ENCODE measurements around the gene CHST11.

The CHST11 gene

GRCh38 chr12:104723895-104724294, 267.1 kb downstream of the CHST11 start:
- FAIRE-seq = no peak
- DNase-seq (ENCODE audit: insufficient read length, low spot score) = no peak
- TF ChIP-seq TAF1 (IDR thresholded peaks at IDR 0.05; ENCODE audit: low read depth, low read length) (no peak), PAX5 (IDR thresholded peaks at IDR 0.05; ENCODE audit: insufficient read depth, low read length, severe bottlenecking) (no peak), POLR2AphosphoS5 (IDR thresholded peaks at IDR 0.05; ENCODE audit: low read depth, low read length) (no peak), POU2F2 (IDR thresholded peaks at IDR 0.05; ENCODE audit: low read depth, low read length) (no peak), POLR2A (IDR thresholded peaks at IDR 0.05; ENCODE audit: low read depth, low read length) (no peak), SPI1 (IDR thresholded peaks at IDR 0.05; ENCODE audit: low read depth, low read length) (no peak)

DNA sequence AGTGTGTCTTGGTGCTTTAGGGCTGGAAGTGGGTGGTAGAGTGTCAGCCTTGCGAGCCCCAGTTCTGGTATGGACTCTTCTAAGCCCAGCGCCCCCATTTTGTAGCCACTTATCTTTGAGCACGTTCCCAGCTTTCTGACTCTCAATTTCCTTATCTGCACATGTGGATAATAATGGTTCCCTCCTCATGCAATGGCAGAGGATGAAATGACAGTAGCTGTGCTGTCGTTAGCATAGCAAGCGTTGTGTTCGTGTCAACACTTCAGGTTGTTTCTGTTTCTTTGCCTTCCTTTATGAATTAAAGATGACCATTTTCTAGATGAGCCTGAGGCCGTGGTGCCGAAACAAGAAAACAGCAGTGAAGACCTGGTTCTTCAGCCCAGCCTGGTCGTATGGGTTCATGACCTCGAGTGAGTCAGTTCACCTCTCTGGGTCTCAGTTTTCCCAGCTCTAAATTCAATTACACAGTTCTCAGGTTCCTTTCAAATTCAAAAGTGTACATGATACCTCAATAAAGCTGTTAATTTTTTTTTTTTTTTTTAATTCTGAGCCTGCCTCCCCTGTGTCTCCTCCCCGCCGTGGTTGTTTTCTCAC, 268.3 kb downstream of the CHST11 start:
- DNase-seq (ENCODE audit: insufficient read length, low spot score) (no peak), FAIRE-seq (no peak)
- no peak for TF ChIP-seq POLR2A (IDR thresholded peaks at IDR 0.05; ENCODE audit: low read depth, low read length)
- no peak for TF ChIP-seq TAF1 (IDR thresholded peaks at IDR 0.05; ENCODE audit: low read depth, low read length)
- no peak for TF ChIP-seq POLR2AphosphoS5 (IDR thresholded peaks at IDR 0.05; ENCODE audit: low read depth, low read length)
- no peak for TF ChIP-seq POU2F2 (IDR thresholded peaks at IDR 0.05; ENCODE audit: low read depth, low read length)
- TF ChIP-seq PAX5 (IDR thresholded peaks at IDR 0.05; ENCODE audit: insufficient read depth, low read length, severe bottlenecking) = no peak
- TF ChIP-seq SPI1 (IDR thresholded peaks at IDR 0.05; ENCODE audit: low read depth, low read length) = no peak

DNA sequence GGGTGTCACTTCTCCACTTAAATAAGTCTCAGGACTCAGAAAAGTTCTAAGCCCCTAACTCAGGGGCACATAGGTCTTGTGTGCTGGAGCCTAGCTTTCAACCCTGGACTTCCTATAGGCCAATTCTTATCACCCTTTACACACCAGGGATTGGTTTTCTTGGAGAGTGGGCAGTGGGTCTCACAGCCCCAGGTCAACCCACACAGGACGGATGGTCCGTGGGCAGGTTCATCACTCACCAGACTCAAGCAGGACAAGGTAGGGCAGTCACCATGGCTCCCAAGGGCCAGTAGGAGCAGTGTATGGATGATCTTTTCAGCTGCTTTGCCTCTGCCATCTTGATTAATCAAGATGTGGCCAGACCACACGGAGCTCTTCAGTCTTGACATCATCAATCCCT, 268.9 kb downstream of the CHST11 start:
- TF ChIP-seq POLR2A (IDR thresholded peaks at IDR 0.05; ENCODE audit: low read depth, low read length) (no peak), PAX5 (IDR thresholded peaks at IDR 0.05; ENCODE audit: insufficient read depth, low read length, severe bottlenecking) (no peak), TAF1 (IDR thresholded peaks at IDR 0.05; ENCODE audit: low read depth, low read length) (no peak)
- FAIRE-seq (no peak), DNase-seq (ENCODE audit: insufficient read length, low spot score) (no peak)

- TF ChIP-seq PAX5 (IDR thresholded peaks at IDR 0.05; ENCODE audit: insufficient read depth, low read length, severe bottlenecking) (no peak), TAF1 (IDR thresholded peaks at IDR 0.05; ENCODE audit: low read depth, low read length) (no peak), POLR2AphosphoS5 (IDR thresholded peaks at IDR 0.05; ENCODE audit: low read depth, low read length) (no peak), POLR2A (IDR thresholded peaks at IDR 0.05; ENCODE audit: low read depth, low read length) (no peak), POU2F2 (IDR thresholded peaks at IDR 0.05; ENCODE audit: low read depth, low read length) (no peak), SPI1 (IDR thresholded peaks at IDR 0.05; ENCODE audit: low read depth, low read length) (no peak)
- FAIRE-seq (no peak), DNase-seq (ENCODE audit: insufficient read length, low spot score) (no peak)
These were observed 271.1 kb downstream of the CHST11 start for GRCh38 chr12:104727726-104728465.

- FAIRE-seq (no peak), DNase-seq (ENCODE audit: insufficient read length, low spot score) (no peak)
- TF ChIP-seq POLR2AphosphoS5 (IDR thresholded peaks at IDR 0.05; ENCODE audit: low read depth, low read length) = no peak
- TF ChIP-seq POU2F2 (IDR thresholded peaks at IDR 0.05; ENCODE audit: low read depth, low read length) = no peak
- TF ChIP-seq TAF1 (IDR thresholded peaks at IDR 0.05; ENCODE audit: low read depth, low read length) = no peak
- no peak for TF ChIP-seq SPI1 (IDR thresholded peaks at IDR 0.05; ENCODE audit: low read depth, low read length)
- no peak for TF ChIP-seq POLR2A (IDR thresholded peaks at IDR 0.05; ENCODE audit: low read depth, low read length)
- TF ChIP-seq PAX5 (IDR thresholded peaks at IDR 0.05; ENCODE audit: insufficient read depth, low read length, severe bottlenecking) = no peak
These were observed 272.3 kb downstream of the CHST11 start for GRCh38 chr12:104729091-104729490.

DNA sequence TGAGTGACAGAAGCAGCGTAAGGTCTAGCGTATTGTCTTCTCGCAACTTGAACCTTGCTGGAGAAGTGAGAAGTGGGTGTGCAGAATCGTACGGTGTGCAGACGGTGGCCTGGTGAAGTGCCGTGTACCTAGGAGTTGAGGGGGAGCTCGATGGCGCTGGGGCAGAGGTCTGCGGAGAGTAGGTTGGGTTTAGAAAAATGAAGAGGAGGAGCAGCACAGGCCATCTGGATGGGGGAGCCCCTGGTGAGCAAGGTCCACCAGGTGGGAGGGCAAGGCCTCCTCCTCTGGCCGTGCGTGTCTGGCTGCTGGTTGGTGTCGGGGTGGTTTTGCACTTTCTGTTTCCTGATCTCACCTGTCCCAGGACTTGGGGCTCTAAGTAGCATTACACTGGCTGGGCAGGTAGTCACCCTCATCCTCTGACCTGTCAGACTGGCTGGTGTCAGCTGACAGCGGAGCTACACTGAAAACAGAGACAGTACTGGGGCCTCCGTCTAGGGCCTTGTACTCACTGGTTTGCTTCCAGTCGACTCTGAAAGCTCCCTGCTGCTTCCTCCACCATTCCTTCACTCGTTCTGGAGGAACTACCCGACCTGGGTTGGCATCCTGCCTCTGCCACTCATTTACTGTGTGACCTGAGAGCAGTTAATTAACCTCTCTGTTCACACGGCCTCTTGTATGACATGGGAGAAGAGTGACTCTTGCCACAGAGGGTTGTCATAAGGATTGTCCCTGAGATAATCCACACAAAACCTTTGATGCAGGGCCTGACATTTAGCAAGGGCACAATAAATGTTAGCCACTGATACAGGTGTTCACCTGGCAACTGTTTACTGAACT, 273.1 kb downstream of the CHST11 start:
- FAIRE-seq = no peak
- no peak for DNase-seq (ENCODE audit: insufficient read length, low spot score)
- TF ChIP-seq POLR2AphosphoS5 (IDR thresholded peaks at IDR 0.05; ENCODE audit: low read depth, low read length) (no peak), POU2F2 (IDR thresholded peaks at IDR 0.05; ENCODE audit: low read depth, low read length) (no peak), POLR2A (IDR thresholded peaks at IDR 0.05; ENCODE audit: low read depth, low read length) (no peak), PAX5 (IDR thresholded peaks at IDR 0.05; ENCODE audit: insufficient read depth, low read length, severe bottlenecking) (no peak), SPI1 (IDR thresholded peaks at IDR 0.05; ENCODE audit: low read depth, low read length) (no peak), TAF1 (IDR thresholded peaks at IDR 0.05; ENCODE audit: low read depth, low read length) (no peak)

DNA sequence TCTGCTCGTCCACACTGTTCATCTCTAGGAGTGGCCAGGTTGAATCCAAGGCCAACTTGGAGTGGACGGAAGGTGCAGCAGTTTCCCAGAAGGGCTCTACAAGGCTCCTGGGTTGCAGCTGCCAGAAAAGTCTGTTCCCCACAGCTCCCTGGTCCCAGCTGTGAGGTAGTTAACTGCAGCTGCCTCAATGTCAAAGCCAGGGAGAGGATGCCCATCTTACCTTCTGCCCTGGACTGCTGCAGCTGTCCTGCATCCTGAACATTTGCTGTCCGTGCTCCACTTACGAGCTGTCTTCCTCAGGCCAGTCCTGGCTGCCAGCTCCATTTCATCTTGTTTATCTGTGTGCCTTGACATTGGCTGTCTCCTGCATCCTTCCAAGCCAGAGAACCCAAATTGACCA, 274.0 kb downstream of the CHST11 start:
- no peak for TF ChIP-seq TAF1 (IDR thresholded peaks at IDR 0.05; ENCODE audit: low read depth, low read length)
- TF ChIP-seq POLR2A (IDR thresholded peaks at IDR 0.05; ENCODE audit: low read depth, low read length) = no peak
- TF ChIP-seq PAX5 (IDR thresholded peaks at IDR 0.05; ENCODE audit: insufficient read depth, low read length, severe bottlenecking) = no peak
- TF ChIP-seq POLR2AphosphoS5 (IDR thresholded peaks at IDR 0.05; ENCODE audit: low read depth, low read length) = no peak
- no peak for TF ChIP-seq SPI1 (IDR thresholded peaks at IDR 0.05; ENCODE audit: low read depth, low read length)
- no peak for TF ChIP-seq POU2F2 (IDR thresholded peaks at IDR 0.05; ENCODE audit: low read depth, low read length)
- FAIRE-seq = no peak
- DNase-seq (ENCODE audit: insufficient read length, low spot score) = no peak

DNA sequence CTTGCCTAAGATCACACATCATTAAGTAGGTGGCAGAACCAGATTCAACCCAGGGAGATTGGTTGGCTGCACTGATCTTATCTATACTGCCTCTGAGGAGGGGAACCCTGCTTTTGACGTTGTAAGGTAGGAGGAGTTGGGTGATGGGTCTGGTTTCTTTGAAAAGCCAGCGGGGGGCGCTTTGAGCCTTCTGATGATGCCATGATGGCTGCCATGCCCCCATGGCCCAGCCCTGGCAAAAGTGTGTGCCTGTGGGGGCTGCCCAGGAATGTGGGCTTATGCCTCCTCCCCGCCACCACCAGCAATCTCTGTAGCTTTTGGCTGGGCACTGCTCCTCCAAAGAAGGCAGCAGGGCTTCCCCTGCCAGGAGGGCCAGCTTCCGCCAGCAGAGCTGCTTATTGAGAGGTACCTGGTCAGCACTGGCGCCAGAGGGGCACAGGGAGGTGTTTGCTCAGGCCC, 277.0 kb downstream of the CHST11 start:
- TF ChIP-seq TAF1 (IDR thresholded peaks at IDR 0.05; ENCODE audit: low read depth, low read length) (no peak), POLR2AphosphoS5 (IDR thresholded peaks at IDR 0.05; ENCODE audit: low read depth, low read length) (no peak)
- DNase-seq (ENCODE audit: insufficient read length, low spot score) (no peak), FAIRE-seq (no peak)

- FAIRE-seq (no peak), DNase-seq (ENCODE audit: insufficient read length, low spot score) (no peak)
- no peak for TF ChIP-seq POLR2A (IDR thresholded peaks at IDR 0.05; ENCODE audit: low read depth, low read length)
These were observed 277.9 kb downstream of the CHST11 start for GRCh38 chr12:104734541-104735095.
